ENCODE measurements around the gene USP10.

DNA sequence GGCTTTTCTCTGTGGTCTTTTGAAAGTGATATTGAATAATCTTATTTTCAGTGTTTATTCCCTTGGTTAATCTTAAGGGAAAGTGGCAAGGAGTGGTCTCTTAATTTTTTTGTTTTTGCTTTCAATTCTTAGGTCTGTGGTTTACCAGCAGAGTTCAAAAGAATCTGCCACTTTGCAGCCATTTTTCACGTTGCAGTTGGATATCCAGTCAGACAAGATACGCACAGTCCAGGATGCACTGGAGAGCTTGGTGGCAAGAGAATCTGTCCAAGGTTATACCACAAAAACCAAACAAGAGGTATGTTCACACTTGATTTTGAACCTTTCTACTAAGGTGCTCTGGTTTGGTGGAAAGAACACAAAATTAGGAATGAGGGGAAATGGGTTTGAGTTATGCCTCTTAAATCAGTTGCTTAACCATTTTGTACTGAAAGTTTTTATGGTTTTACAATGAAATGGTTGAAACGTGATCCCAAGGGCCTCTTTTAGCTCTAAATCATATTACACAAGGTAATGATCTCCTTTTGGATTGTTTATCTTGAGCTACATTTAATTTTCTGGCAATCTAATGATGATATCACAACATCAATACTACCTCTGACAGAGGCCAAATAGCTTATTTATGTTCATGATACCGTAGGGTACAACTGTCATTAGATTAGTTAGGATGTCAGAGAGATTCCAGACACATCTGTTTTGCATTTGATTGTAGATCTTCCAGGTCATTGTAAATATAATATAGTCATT, 68.4 kb downstream of the USP10 start:
- TF ChIP-seq EP300 (IDR thresholded peaks at IDR 0.05) (no peak), POLR2A (IDR thresholded peaks at IDR 0.05) (no peak)
- TF ChIP-seq, protein P1, sequence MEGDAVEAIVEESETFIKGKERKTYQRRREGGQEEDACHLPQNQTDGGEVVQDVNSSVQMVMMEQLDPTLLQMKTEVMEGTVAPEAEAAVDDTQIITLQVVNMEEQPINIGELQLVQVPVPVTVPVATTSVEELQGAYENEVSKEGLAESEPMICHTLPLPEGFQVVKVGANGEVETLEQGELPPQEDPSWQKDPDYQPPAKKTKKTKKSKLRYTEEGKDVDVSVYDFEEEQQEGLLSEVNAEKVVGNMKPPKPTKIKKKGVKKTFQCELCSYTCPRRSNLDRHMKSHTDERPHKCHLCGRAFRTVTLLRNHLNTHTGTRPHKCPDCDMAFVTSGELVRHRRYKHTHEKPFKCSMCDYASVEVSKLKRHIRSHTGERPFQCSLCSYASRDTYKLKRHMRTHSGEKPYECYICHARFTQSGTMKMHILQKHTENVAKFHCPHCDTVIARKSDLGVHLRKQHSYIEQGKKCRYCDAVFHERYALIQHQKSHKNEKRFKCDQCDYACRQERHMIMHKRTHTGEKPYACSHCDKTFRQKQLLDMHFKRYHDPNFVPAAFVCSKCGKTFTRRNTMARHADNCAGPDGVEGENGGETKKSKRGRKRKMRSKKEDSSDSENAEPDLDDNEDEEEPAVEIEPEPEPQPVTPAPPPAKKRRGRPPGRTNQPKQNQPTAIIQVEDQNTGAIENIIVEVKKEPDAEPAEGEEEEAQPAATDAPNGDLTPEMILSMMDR (IDR thresholded peaks at IDR 0.05), result no peak

Data from tibial nerve (tissue), 4 donors.